Measurements from ENCODE around the gene CDK11A. TPM values are rescaled to one million over a fixed set of nuclear protein-coding genes. Genes with fewer than 3 reads are reported as not detected.

Gene CDK11A
- total RNA-seq, 1 donor = 9.8 TPM

DNA sequence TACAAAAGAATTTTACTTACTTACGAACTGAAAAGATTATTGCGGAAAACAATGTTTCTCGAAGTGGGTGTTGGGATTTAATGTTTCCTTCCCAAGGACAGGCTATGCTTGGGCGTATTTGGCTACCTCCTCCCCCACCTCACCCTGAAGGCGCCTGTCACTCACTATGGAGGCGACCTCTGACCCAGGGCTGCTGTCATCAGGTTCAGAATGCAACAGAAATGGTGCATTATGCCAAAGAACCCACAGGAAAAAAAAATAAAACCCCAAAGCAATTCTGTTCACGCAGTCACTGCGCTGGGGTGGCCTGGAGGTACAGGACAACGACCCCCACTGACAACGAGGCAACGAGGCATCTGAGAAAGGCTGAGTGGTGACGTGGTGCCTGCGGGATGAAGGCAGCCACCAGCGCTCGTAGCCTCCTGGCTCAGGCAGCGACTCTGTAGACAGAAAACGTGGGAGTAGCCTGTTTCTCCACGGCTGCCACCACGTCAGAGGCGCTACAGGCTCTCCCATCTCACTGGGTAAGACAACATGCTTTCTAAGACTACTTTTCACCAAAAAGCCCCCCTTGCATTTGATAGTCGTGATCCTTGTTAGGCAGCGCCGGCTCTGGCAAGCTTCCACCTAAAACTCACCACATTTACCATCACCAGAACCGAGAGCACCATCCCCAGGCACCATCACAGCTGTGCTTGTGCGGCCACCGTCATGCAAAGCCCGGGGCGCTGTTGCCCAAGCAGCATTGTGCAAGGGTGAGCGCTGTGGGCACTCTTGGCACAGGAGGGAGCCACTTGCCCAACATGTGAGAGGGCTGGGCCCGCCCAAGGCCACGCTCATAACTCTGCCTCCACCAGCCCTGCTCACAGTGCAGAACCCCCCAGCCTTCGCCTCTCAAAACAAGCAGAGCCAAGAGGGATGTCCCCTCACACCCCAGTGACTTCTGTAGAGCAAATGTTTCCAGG, 39.8 kb upstream of the CDK11A start:
- TF ChIP-seq, protein P1, sequence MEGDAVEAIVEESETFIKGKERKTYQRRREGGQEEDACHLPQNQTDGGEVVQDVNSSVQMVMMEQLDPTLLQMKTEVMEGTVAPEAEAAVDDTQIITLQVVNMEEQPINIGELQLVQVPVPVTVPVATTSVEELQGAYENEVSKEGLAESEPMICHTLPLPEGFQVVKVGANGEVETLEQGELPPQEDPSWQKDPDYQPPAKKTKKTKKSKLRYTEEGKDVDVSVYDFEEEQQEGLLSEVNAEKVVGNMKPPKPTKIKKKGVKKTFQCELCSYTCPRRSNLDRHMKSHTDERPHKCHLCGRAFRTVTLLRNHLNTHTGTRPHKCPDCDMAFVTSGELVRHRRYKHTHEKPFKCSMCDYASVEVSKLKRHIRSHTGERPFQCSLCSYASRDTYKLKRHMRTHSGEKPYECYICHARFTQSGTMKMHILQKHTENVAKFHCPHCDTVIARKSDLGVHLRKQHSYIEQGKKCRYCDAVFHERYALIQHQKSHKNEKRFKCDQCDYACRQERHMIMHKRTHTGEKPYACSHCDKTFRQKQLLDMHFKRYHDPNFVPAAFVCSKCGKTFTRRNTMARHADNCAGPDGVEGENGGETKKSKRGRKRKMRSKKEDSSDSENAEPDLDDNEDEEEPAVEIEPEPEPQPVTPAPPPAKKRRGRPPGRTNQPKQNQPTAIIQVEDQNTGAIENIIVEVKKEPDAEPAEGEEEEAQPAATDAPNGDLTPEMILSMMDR (IDR thresholded peaks at IDR 0.05; ENCODE audit: insufficient read depth, low read length) = no peak
- DNase-seq (ENCODE audit: low read depth) = no peak

DNA sequence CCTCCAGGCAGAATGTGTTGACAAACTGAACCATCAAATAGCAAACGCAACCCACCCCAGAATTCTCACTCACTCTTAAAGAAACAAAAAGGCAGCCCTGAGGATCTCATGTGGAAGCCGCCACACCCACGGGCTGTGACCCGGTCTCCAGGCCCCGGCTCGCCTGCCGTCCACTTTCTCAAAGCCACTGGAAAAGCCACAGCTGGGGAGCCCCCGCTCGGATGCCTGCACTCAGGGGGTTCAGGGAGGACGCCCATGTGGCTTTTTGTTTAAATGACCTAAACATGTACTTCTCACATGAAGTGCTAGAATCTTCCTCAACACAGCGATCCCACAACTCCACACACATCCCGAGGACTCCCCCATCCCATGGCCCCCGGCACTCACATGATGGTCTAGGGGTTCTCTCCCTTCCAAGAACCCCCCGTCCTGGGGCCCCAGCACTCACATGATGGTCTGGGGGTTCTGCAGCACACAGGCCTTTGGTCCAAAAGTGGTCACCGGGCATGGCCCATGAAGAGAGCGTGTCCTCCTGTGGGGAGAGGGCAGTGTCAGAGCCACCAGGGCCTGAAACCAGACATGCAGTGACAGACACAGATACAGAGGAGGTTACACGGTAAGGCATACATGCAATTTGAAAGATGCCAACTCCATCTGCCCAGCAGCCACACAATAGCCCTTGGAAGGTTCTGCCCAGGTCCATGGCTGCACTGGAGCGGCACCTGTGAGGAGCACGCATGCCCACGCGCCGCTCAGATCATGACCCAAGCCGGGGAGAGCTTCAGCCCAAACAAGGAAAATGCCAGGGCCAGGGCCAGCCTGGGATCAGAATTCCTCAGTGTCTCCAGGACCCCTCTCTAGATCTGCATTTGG, 37.6 kb upstream of the CDK11A start:
- no peak overlapping the region for H3K4me3 ChIP-seq (ENCODE audit: low read depth, low read length)
- no peak for DNase-seq (ENCODE audit: low read depth)
- TF ChIP-seq, protein P1 (IDR thresholded peaks at IDR 0.05; ENCODE audit: insufficient read depth, low read length) = no peak

More for the DNA sequence above, 39.8 kb upstream of the CDK11A start:
- H3K4me3 ChIP-seq (ENCODE audit: low read depth, low read length) = no peak overlapping the region

DNA sequence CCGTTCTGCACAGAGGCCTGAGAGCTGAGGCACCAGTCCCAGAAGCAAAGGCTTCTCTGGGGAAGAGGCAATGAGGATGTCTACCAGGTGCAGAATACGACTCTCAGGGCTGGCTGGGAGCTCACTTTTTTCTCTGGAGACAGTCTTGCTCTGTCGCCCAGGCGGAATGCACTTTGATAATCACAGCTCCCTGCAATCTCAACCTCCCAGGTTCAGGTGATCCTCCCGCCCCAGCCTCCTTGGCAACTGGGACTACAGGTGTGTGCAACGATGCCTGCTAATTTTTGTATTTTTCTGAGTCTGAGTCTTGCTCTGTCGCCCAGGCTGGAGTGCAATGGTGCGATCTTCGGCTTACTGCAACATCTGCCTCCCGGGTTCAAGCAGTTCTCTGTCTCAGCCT, 36.6 kb upstream of the CDK11A start:
- TF ChIP-seq, protein P1 (IDR thresholded peaks at IDR 0.05; ENCODE audit: insufficient read depth, low read length) = no peak
- H3K4me3 ChIP-seq (ENCODE audit: low read depth, low read length) = no peak overlapping the region
- DNase-seq (ENCODE audit: low read depth) = no peak

DNA sequence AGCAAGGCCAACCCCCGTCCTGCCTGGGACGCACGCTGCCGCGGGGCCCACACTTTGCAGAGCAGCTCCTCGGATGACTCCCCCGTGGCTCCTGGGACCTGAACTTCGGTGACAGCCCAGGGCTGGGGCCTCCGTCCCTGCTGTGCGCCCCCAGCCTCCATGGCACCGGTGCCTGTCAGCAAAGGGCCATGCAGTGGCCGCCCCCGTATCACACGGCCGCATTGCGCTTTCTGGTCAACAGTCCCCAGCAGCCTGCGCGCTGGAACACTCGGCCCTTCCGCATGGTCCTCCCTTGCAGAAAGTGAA, 36.1 kb upstream of the CDK11A start:
- TF ChIP-seq, protein P1 (IDR thresholded peaks at IDR 0.05; ENCODE audit: insufficient read depth, low read length) = no peak
- no peak for DNase-seq (ENCODE audit: low read depth)

DNA sequence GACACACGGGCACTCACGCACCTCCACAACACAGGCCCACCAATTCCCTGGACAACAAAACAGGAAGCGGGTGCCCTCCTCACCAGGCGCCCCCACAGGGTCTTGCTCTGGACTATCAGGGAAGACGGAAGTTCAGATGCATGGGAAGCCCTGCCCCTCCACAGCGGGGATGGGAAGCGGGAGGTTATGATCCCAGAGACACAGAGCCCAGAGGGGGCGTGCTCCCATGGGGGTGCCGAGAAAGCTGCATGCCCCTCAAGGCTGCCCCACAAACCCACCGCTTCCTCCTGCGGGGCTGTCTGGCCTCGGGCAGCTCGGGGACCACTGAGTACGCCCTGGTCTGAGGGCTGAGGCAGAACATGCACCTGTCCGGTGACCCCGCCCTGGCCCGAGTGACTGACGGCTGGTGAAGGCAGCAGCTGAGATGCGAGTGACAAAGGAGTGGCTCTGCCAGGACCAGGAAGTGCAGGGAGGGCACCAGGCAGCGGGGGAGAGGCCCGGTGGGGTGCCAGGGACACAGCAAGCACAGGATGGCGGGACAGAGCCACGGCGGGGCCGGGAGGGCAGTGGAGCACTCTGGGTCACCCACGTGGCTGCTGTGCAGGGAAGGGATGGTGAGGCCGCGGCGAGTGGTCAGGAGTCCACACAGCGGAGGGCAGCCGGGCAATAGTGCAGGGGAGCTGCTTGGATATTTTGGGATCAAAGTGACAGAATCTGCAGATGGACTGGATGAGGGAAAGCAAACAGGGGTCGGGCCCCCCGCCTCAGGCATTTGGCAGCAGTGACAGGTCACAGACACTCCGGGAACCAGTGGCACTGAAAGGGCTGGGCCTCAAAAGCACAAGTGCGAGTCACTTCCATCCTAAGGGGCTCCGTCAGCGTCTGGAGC, 35.5 kb upstream of the CDK11A start:
- no peak overlapping the region for H3K4me3 ChIP-seq (ENCODE audit: low read depth, low read length)
- no peak for DNase-seq (ENCODE audit: low read depth)
- TF ChIP-seq, protein P1 (IDR thresholded peaks at IDR 0.05; ENCODE audit: insufficient read depth, low read length) = no peak

More for the DNA sequence above, 36.1 kb upstream of the CDK11A start:
- no peak overlapping the region for H3K4me3 ChIP-seq (ENCODE audit: low read depth, low read length)

All from fibroblast of the aortic adventitia (primary cell).